NCI-H187 treated with DMSO at 0.1 percent for 48 hours (cell line): Measurements from ENCODE around the gene DEDD2.

ENCODE experiments used
- DNase-seq: peaks from one replicate; lab custom pipeline; 2025; lab: John Stamatoyannopoulos, UW

The DEDD2 gene

DNA sequence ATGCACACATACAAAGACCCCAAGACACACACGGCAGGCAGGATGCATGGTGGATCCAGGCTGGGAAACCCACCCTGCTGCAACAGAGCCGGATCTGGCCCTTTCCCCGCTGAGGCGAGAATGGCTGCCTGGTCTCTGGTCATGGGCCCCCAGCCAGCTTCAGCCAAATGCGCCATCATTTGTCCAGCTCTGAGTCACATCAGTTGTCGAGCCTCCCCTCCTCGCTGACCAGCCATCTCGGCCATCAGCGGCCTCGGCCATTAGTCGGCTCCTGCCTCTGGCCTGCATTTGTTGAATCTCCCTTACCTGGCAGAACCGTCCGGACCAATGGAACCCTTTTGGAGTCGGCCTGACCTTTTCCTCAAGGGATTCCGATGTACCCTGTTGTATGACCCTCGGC lies 46.8 kb downstream of the DEDD2 start:
- DNase-seq = no peak

DNA sequence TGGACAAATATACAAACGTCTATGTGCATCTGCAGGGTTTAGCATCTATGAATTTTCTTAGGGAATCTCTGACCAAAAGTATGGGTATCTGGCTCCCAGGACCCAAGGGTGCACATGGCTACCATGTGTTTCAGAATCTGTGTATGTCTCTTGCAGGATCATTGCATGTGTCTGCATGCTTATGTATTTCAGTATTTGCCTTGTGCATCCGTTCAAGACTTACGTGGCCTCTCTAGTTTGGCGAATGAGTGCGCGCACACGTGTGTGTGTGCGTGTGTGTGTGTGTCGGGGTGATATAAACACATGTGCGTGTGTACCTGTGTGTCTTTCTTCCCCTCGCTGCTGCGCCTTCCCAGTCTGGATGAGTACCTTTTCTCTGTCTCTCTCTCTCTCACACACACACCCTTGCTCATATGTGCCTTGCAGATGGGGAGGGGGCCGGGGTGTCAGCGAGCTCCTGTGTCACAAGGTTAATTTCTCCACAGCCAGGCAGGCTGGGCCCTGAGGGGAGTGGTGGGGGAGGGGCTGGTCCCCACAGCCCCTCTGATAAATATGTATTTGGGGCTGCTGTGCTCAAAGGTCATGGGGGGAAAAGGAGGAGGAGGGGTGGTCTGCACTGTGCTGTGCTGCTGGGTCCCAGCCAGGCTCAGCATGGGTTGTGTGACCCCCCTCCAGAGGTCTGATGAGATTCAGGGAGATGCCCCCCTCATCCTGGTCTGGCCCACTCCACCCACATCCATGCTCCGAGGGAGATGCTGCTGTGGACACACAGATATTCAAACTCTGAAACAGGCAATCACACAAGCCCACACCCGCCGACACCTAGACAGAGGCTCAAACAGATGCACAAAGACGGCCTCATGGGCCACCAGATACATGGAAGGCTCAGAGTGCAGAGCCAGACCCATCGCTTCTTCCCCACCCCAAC lies 47.7 kb downstream of the DEDD2 start:
- no peak for DNase-seq

DNA sequence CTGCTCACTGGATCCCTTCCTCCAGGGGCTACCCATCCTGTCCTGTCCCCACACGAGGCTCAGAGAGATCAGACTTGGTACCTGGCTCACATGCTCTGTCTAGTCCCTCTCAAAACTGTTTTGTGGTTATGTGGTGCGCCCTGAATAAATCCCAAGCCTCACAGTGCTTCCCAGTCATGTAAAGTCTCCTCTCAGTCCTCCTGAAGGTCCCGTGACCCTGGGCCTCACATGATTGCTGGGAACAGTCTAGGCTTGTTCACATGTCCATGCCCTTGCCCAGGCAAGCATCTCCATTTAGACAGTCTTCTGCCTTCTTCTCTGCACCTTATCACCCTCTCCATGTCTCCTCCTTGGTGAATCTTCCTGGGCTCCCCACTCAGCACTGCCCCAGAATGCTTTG lies 49.3 kb downstream of the DEDD2 start:
- DNase-seq = no peak

DNA sequence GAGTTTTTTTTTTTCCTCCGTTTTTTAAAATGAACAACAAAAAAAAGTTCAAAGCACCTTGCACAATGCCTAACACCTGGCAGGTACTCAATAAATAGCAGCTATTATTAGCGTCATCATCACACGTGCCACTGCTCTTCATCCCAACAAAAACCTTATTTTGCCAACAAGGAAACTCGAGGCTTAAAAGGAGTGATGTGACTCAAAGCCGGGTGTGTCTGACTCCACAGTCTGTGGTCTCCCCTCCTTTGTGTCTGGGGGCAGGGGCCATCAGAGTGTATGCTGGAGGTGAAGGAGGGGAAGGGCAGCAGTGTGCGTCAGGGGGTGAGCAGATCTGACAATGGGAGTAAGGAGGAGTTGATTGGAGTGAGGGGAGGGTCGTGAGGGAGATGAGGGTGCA lies 51.2 kb downstream of the DEDD2 start:
- DNase-seq = no peak

DNA sequence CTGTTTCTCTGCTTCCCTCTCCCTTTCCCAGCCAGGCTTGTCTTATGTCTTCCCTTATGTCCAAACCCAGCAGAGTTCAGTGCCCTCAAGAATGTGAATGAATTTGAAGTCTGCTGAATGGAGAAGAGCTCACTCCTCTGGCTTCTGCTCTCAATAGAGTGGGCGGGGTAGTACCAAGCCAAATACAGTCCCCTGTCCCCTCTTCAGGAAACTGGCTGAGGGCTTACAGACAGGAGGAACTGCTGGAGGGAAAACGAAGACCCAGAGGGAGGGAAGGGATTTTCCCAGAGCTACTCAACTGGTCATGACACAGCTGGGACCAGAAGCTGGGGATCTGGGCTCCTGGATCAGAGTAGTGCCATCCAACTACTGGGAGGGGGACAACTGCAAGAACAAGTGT lies 52.3 kb downstream of the DEDD2 start:
- DNase-seq = no peak

DNA sequence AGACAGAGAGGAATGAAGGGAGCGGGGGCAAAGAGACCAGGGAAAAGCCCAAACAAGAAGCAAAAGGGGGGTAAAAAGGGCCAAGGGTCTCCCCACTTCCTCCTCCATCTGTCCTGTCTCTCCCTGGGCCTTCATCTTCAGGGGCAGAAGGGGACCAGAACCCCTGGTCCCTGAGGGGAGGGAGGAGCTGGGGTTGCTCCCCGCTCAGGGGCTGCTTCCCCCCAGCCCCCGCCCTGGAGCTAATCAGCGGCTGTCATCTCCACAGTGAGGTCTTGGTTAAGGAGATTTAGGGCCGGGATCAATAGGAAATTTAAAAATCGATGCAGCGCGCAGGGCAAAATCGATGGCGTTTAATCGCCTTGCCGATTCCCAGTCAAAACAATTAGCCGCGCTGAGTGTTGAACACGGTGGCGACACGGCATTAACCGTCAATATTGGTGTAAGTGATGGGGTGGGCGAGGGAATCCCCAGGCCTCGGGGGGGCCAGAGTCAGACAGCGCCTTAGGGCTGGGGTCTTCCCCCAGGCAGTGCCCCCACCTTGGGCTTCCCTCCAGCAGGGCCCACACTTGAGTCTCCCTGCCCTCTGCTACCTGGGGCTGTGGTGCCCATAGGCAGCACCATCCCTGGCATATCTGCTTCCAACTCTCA lies 55.7 kb downstream of the DEDD2 start:
- DNase-seq = no peak

DNA sequence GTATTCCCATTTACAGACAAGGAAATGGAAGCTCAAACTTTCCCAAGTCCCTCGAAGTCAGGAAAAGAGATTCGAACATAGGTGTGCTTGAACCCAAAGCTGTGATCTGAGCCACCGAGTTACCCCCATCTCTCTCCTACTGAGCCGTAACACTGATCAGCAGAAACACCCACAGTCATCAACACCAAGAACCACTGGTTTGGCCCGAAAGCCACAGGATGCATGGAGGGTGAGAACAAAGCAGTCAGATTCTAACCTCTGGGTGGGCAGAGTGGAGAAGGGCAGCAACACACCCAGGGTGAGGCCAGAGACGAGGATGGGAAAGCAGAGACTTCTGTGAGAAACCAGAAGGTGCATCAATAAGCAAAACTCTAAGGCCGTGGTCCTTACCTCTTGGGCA lies 57.5 kb downstream of the DEDD2 start:
- DNase-seq = no peak

DNA sequence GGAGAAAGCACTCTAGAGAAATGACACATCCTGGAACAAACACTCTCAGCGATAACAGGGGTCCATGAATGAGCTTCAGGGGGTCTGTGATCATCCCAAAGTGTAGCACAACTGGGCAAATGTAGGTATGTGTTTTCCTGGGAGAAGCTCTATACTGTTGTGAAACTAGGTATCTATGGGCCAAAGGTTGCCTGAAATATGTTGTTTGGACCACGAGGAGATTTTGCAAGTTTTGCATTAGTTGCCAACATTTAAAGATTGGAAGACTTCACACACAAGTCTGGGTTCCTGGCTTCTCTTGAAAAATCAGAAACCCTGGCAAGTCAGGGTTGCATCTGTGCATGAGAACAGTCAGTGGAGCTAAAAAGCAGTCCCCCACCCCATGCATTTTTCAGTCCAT lies 58.6 kb downstream of the DEDD2 start:
- DNase-seq = no peak

DNA sequence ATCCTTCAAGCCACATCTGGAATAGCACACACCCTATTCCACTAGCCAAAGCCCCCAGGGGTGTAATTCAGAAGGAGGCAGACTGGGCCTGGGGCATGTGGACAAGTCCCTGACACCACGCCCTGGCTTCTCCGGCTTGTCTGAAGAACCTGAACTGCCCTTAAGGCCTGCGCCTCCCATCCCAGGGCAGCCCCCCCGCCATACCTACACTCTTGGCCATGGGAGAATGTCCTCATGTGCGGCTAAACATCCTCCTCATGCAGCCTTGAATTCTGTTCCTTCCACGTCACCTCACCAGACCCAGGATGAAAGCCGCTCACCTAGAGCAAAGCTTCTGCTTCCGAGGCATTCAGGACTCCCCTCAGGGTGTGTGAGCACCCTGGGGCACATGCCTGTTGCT lies 60.9 kb downstream of the DEDD2 start:
- DNase-seq = no peak

DNA sequence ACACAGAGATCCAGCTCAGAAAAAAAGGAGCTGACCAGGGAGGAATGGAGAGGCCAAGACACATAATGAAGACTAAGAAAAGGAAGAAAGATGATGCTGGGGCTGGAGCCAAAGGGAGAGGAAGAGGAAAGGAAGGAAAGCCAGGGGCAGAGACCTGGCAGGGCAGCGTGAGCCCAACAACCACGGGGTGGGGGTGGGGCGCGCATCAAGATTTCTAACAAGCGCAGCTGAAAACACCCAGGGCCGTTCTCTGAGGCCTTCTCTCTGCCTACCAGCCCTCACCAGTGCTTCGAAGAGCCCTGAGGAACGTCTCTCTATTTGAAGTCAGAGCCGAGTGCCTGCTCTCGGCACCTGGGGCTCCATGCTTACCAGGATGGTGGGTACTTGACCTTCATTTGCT lies 61.7 kb downstream of the DEDD2 start:
- no peak for DNase-seq

DNA sequence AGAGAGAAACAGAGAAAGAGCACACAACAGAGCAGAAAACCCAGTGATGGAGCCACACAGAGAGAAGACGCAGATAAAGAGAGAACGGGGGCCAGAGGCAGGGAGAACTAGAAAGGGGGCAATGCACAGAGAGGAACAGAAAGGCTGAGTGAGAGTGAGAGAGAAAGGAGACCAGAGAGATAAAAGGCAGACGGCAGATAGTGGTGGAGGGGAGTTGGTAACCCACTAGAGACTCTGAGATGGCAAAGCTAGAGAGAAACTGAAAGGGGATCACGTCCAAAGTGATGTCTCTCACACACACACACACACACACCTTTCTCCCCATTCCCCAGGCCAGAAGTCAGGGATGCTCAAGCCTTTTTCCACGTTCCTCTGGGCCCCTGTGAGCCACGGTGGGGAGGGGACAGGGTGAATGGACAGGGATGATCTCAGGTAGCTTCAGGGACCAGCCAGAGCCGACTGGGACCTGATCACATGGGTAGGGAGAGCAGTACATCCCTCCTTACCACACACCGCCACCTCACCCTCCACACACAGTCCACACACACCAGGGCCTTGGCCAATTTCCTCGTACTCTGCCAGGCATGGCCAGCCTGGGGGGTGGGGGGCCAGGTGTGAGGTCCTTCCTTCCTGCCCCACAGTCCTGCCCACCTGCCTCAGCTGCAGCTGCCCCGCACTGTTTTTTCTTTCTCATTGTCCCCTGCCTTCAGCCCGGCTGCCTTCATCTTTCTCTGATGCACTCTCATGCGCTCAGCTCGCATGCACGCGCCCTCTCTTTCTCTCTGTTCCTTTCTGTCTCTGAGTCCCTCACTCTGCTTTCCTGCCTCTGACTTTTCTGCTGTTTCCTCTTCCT lies 62.8 kb downstream of the DEDD2 start:
- DNase-seq = no peak

DNA sequence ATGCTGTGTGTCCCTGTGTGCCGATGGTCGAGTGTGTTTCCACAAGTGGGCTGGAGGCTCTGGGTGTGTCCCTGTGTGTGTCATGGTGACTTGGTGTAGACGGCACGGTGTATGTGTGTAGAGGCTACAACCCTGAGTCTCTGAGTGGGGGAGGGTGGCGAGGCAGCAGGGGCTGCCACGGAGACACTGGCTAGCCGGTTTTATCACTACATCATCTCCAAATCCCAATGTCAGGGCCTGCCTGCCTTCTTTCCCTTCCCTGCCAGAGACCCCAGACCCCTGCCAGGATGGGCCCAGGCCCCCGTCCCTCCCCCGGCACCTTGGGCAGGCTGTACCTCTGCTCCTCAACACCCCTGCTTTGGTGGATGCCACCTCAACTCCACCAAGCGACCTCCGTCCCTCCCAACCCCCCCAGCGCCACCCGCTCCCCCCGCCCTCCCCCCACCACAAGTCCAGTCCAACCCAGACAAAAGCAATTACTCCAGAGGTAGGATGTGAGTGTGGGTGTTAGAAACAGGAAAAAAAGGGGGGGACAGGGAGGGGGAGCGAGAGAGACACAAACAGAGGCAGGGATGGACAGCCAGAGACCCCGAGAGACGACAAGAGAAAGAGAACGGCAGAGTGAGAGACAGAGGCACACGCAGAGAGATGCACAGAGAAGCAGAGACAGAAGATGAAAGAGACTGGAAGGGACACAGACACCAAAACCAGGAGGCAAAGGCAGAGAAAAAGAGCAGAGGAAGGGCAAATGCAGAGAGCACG lies 63.6 kb downstream of the DEDD2 start:
- no peak for DNase-seq

DNA sequence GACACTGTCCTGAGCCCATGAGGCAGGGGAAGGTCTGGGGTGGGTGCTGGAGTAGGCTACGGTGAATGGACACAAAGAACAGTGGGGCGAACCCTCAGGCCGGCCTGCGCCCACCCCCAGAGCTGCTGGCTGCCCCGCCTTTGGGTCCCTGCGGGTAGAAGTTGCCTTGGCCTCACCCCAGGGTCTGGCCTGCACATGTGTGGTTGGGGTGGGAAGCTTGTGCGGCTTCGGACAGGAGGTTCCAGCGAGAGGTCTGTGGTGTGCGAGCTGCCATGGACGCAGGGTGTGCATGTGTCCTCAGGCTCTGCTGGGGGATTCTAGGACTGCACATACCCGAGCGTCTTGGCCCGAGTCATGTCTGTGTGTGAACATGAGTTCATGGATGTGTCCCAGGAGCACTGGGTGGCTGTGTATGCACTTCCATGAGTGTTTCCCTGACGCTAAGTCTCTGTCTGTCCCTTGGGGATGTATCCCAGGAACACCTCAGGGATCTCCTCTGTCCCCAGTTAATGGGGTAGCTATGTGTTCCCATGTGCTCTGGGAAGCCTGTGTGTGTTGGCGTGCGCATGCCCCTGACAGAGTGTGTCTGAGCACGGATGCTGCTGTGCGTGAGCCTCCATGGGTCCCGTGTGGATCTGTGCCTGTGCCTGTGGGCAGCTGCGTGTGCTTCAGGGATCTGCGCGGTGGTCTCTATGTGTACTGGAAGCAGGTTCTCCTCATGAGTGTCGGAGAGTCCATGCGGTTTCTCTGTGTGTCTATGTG lies 64.4 kb downstream of the DEDD2 start:
- no peak for DNase-seq

DNA sequence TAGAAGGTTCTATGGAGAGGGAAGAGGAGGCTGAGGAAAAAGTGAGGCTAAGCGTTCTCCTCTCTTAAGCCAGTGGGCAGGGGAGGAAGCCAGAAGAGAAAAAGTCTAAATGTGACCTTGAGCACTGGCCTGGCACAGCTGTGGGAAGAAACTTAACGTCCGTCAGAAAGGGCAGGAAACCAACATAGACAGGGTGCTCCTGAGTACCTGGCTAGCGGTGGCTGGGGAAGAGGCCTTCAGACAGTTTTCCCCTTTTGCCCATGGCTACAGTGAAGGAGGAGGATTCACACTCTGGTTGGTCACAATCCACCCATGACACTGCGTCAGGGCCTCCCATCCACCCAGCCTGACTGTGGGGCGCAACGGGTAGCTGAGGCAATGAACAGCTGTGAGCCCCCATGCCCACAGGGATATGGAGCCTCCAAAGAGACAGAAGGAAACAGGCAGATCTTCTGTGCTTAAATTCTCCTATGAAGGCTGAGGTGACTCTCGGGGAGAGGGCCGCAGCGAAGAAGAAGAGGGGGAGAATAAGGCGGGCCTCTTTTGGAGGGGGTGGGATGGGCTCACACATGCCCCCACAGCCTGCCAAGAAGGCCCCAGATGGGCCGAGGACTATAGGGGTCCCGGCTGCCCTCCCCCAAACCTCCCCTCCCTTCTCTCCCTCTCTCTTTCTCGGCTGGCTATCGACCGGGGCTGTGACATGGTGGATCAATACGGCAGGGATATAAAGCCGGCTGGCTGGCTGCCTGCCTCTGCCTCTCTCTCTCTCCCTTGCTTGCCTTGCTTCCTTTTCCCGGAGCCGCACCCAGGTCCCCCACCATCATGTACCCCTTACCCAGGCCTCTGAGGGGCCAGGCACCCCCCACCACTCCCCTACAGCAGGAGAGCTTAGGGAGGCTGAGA lies 65.4 kb downstream of the DEDD2 start:
- DNase-seq = no peak

DNA sequence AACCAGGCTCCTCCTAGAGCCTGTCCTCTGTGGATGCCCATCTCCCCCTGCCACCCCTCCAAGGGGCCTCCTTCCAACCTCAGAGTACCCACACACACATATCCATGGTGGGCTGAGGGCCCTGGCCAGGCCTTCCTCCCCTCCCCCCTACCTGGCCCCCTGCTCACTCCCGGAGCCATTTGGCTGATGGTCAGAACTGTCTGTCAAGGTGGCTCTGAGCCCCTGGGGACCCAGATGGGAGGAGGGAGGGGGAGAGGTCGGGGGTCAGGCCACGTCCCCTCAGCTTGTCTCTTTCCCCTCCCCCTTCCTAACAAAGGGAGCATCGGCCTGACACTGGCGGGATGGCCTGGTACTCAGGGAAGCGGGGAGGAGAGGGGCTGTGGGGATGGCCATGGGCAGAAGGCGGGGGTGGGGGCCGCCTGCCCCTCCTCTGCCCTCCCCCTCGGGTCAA lies 66.5 kb downstream of the DEDD2 start:
- DNase-seq = no peak

DNA sequence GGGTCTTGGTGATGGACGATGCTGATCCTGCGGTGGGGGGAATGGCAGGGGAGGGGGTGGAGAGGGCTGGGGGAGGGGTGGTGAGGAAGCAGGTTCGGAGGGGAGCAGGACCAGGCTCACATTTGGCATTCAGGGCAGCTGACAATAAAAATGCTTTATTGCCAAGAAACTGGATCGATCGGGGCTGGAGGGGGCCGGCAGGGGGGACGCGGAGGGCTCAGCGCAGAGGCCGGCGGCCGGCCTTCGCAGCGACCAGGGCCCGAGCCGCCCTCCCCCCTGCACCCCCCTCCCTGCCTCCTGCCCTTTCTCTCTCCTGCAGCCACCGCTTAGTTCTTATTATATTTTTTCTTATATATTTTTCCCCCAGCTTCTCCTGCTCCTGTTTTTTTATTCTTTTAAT lies 67.1 kb downstream of the DEDD2 start:
- no peak for DNase-seq

DNA sequence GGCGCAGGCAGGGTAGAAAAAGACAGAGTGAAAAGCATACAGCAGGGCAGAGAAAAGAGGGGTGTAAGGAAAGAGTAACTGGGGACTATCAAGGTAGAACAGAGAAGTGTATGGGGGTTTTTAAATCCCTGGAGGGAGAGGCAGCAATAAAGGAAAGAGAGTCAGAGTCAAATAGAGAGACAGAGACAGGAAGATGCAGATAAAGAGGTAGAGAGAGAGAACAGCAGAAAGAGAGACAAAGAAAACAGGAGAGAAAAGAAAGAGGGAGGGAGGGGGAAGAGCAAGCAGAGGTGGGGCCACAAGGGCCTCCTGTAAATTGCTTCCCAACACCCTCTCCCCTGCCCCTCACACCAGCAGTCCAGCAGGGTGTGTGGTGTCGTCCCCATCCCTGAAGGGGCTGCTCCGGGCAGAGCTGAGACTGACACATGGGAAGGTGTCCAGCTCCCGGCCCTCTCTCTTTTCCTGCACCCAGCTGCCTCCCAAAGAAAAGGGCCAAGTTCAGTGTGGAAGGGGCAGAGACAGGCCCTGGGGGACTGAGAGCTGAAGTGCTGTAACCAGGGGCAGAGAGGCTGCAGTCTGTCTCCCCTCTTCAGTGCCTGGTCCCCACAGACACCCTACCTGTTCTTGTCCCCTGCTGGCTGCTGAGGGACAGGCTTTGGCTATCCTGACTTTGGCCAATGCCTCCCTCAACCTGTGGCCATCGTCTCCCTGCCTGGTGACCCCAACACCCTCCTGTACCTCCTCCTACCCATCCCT lies 67.9 kb downstream of the DEDD2 start:
- DNase-seq = no peak
